ENCODE measurements around the gene ALDH1L1. TPM values are rescaled to one million over a fixed set of nuclear protein-coding genes. Genes with fewer than 3 reads are reported as not detected.

ALDH1L1 gene
- total and polyA plus RNA-seq, 9 of the 15 experiments (the other 6 are each of a cell fraction or from before 2014, with no cell fraction given) = 0.06 to 1.9 (median 0.57) TPM; not detected in 1

- TF ChIP-seq FOXP1 (CRISPR knock-in tag; IDR thresholded peaks at IDR 0.05) = no peak
- peak; percentile 57 for TF ChIP-seq NR2C1 (IDR thresholded peaks at IDR 0.05)
- peak; percentile 59 for TF ChIP-seq NR2C1 (tag; IDR thresholded peaks at IDR 0.05)
- TF ChIP-seq FOSL1 (tag; conservative IDR thresholded peaks at IDR 0.05) = no peak
- TF ChIP-seq L3MBTL2 (IDR thresholded peaks at IDR 0.05) = peak; percentile 63
- TF ChIP-seq PHF8 (IDR thresholded peaks at IDR 0.05; ENCODE audit: borderline replicate concordance, low read length) = peak; percentile 19; the same call in 1 of the 2 replicates
- no peak for TF ChIP-seq TBP (optimal IDR thresholded peaks at IDR 0.05; ENCODE audit: low read depth, low read length)
- no peak for TF ChIP-seq CCAR2 (IDR thresholded peaks at IDR 0.05; ENCODE audit: low read depth, low read length)
- TF ChIP-seq ZNF146 (CRISPR knock-in tag; IDR thresholded peaks at IDR 0.05; ENCODE audit: unreplicated experiment) = no peak
- TF ChIP-seq NCOR1 (IDR thresholded peaks at IDR 0.05) = no peak
- TF ChIP-seq, protein P1, sequence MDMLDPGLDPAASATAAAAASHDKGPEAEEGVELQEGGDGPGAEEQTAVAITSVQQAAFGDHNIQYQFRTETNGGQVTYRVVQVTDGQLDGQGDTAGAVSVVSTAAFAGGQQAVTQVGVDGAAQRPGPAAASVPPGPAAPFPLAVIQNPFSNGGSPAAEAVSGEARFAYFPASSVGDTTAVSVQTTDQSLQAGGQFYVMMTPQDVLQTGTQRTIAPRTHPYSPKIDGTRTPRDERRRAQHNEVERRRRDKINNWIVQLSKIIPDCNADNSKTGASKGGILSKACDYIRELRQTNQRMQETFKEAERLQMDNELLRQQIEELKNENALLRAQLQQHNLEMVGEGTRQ (CRISPR knock-in tag; IDR thresholded peaks at IDR 0.05) = peak; percentile 95
- no peak for TF ChIP-seq ZNF778 (CRISPR knock-in tag; IDR thresholded peaks at IDR 0.05)
- no peak for TF ChIP-seq CCNT2 (IDR thresholded peaks at IDR 0.05; ENCODE audit: borderline replicate concordance, extremely low read depth, insufficient read length, low read depth, low read length)
- TF ChIP-seq BRF1 (IDR thresholded peaks at IDR 0.05; ENCODE audit: borderline replicate concordance, extremely low read depth, insufficient read length) = no peak
- TF ChIP-seq PPARD (CRISPR knock-in tag; IDR thresholded peaks at IDR 0.05) = no peak
- TF ChIP-seq RBBP5 (IDR thresholded peaks at IDR 0.05; ENCODE audit: borderline replicate concordance, insufficient read depth, low read length, poor library complexity, severe bottlenecking) = no peak
- no peak; the same call in 1 of the 2 replicates for TF ChIP-seq CXXC5 (CRISPR knock-in tag; IDR thresholded peaks at IDR 0.05)
- TF ChIP-seq CBFA2T3 (IDR thresholded peaks at IDR 0.05) = no peak
- TF ChIP-seq, protein P2, sequence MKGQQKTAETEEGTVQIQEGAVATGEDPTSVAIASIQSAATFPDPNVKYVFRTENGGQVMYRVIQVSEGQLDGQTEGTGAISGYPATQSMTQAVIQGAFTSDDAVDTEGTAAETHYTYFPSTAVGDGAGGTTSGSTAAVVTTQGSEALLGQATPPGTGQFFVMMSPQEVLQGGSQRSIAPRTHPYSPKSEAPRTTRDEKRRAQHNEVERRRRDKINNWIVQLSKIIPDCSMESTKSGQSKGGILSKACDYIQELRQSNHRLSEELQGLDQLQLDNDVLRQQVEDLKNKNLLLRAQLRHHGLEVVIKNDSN (CRISPR knock-in tag; IDR thresholded peaks at IDR 0.05) = peak; percentile 95
- no peak for TF ChIP-seq TEAD4 (IDR thresholded peaks at IDR 0.05; ENCODE audit: low read length)
- no peak for TF ChIP-seq TEAD4 (CRISPR knock-in tag; IDR thresholded peaks at IDR 0.05; ENCODE audit: borderline replicate concordance)
- no peak for TF ChIP-seq KLF16 (IDR thresholded peaks at IDR 0.05)
- no peak for TF ChIP-seq MCM2 (IDR thresholded peaks at IDR 0.05; ENCODE audit: low read depth)
- TF ChIP-seq TFAP4 (CRISPR knock-in tag; IDR thresholded peaks at IDR 0.05; ENCODE audit: borderline replicate concordance) = peak; percentile 33; the same call in 1 of the 2 replicates
Observed at GRCh38 chr3:126156468-126156867, 23.9 kb downstream of the ALDH1L1 start (continued).
